HG03442 (cell line): ENCODE measurements around the gene GIGYF2.

ENCODE experiments used
- ATAC-seq: cut with Tn5 transposase; IDR thresholded peaks from one replicate; pipeline ENCODE4 v1.9.1; 2021; ENCODE audit warnings: mild to moderate bottlenecking, moderate library complexity; ENCODE audit not compliant: unreplicated experiment

Gene GIGYF2

GRCh38 chr2:232748038-232748437 is 50.9 kb downstream of the GIGYF2 start:
- no peak for ATAC-seq

- ATAC-seq, result no peak
These were observed 52.2 kb downstream of the GIGYF2 start for GRCh38 chr2:232749331-232749730.

- no peak for ATAC-seq
These were observed 53.1 kb downstream of the GIGYF2 start for GRCh38 chr2:232750135-232750671.

- ATAC-seq, result no peak
These were observed 60.8 kb downstream of the GIGYF2 start for GRCh38 chr2:232757905-232758304.

GRCh38 chr2:232761301-232761907 is 64.3 kb downstream of the GIGYF2 start:
- ATAC-seq, result no peak

GRCh38 chr2:232767866-232768265 is 70.7 kb downstream of the GIGYF2 start:
- ATAC-seq, result no peak

- no peak for ATAC-seq
These were observed 73.1 kb downstream of the GIGYF2 start for GRCh38 chr2:232770207-232770606.

- ATAC-seq, result no peak
These were observed 74.7 kb downstream of the GIGYF2 start for GRCh38 chr2:232771870-232772269.

GRCh38 chr2:232772531-232772930 is 75.4 kb downstream of the GIGYF2 start:
- ATAC-seq, result peak; percentile 59

- ATAC-seq, result no peak
These were observed 76.7 kb downstream of the GIGYF2 start for GRCh38 chr2:232773815-232774214.

GRCh38 chr2:232776435-232776834 is 79.3 kb downstream of the GIGYF2 start, which contains the start of gene KCNJ13:
KCNJ13 (minus strand) TSS chr2:232776565; CDS start chr2:232771362, 5,203 bp downstream.
- no peak for ATAC-seq

- no peak for ATAC-seq
These were observed 80.1 kb downstream of the GIGYF2 start for GRCh38 chr2:232777276-232777675.

- no peak for ATAC-seq
These were observed 82.3 kb downstream of the GIGYF2 start for GRCh38 chr2:232779465-232779864.

GRCh38 chr2:232779934-232780333 is 82.8 kb downstream of the GIGYF2 start:
- no peak for ATAC-seq

- peak; percentile 96 for ATAC-seq
These were observed 84.6 kb downstream of the GIGYF2 start for GRCh38 chr2:232781765-232782164.

- no peak for ATAC-seq
These were observed 86.1 kb downstream of the GIGYF2 start for GRCh38 chr2:232783278-232783677.

GRCh38 chr2:232787806-232788205 is 90.7 kb downstream of the GIGYF2 start:
- ATAC-seq, result no peak

- ATAC-seq, result no peak
These were observed 92.0 kb downstream of the GIGYF2 start for GRCh38 chr2:232789082-232789481.

- ATAC-seq, result no peak
These were observed 94.4 kb downstream of the GIGYF2 start for GRCh38 chr2:232791518-232791917.

GRCh38 chr2:232793271-232793670 is 96.1 kb downstream of the GIGYF2 start:
- no peak for ATAC-seq

GRCh38 chr2:232794981-232795380 is 97.8 kb downstream of the GIGYF2 start:
- no peak for ATAC-seq

GRCh38 chr2:232795920-232796319 is 98.8 kb downstream of the GIGYF2 start:
- ATAC-seq, result no peak

GRCh38 chr2:232798187-232798586 is 101.1 kb downstream of the GIGYF2 start:
- no peak for ATAC-seq
